ENCODE results near the gene PLXNB1. TPM values are rescaled to one million over a fixed set of nuclear protein-coding genes. Genes with fewer than 3 reads are reported as not detected.

Gene PLXNB1
- total RNA-seq, 1 experiment from 2014 or later: 101 TPM

DNA sequence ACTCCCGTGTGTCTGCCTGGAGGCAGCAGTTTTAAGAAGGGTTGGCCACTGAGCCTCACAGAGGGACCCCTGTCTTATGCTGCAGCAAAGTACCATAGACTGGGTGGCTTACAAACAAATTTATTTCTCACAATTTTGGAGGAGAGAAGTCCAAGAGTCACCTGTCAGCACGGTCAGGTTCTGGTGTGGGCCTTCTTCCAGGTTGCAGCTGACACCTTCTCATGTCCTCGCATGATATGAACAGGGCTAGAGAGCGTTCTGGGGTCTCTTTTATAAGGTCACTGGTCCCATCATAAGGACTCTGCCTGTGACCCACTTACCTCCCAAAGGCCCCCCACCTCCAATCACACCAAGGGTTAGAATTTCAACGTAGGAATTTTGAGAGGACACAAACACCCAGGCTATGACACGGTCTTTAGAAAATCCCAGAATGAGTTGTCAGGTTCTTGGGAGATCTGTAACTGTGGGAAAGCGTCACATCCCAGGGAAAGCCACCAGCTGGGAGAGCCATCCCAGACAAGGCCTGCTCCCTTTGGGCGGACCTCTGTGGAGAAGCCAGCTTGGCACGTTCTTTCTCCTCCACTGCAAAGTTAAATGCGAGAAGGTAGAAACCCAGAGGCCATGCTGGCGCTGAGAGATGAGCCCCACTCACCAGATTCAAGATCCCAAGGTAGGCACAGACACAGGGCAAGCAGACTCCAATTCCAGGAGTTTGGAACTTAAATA, 58.1 kb downstream of the PLXNB1 start, which contains the start of gene FBXW12:
Gene FBXW12 (plus strand): TSS at position 569 of the 726 bp plus-strand sequence. CDS start 549 bp downstream, outside the sequence.
- CTCF ChIA-PET: no interaction called here
- no peak for TF ChIP-seq CTCF (IDR thresholded peaks at IDR 0.05; ENCODE audit: unreplicated experiment)
- intact Hi-C loops (cut with micrococcal nuclease): no loop called here
- H3K36me3 Mint-ChIP-seq (ENCODE audit: insufficient read depth, unreplicated experiment): no peaks in the 10 kb centered on the region
- POLR2A ChIA-PET: no interaction called here
- H3K4me3 Mint-ChIP-seq (ENCODE audit: unreplicated experiment): no peak within 1 kb of the TSS
- no peaks in the 10 kb centered on the region for H3K4me1 Mint-ChIP-seq (ENCODE audit: insufficient read depth, unreplicated experiment)
- no TSS peak for BruUV-seq (replicated peaks)
- no peaks in the 10 kb centered on the region for H3K9me3 Mint-ChIP-seq (ENCODE audit: unreplicated experiment)
- H3K27ac Mint-ChIP-seq (ENCODE audit: low read depth, unreplicated experiment): no peak within 1 kb of the TSS
- H3K27me3 Mint-ChIP-seq (ENCODE audit: insufficient read depth, unreplicated experiment): no peaks in the 10 kb centered on the region
- DNase-seq (ENCODE audit: unreplicated experiment): no peak

- Mint-ChIP-seq H3K27me3 (ENCODE audit: insufficient read depth, unreplicated experiment) (no peaks in the 10 kb centered on the region), H3K9me3 (ENCODE audit: unreplicated experiment) (no peaks in the 10 kb centered on the region), H3K36me3 (ENCODE audit: insufficient read depth, unreplicated experiment) (no peaks in the 10 kb centered on the region), H3K27ac (ENCODE audit: low read depth, unreplicated experiment) (no peak overlapping the region), H3K4me1 (ENCODE audit: insufficient read depth, unreplicated experiment) (no peaks in the 10 kb centered on the region), H3K4me3 (ENCODE audit: unreplicated experiment) (no peak overlapping the region)
- DNase-seq (ENCODE audit: unreplicated experiment): no peak
- POLR2A ChIA-PET: no interaction called here
- no peak for TF ChIP-seq CTCF (IDR thresholded peaks at IDR 0.05; ENCODE audit: unreplicated experiment)
- intact Hi-C loops (cut with micrococcal nuclease): no loop called here
- BruUV-seq (replicated peaks): no TSS peak
- CTCF ChIA-PET: no interaction called here
Observed at GRCh38 chr3:48370333-48370713, 59.6 kb downstream of the PLXNB1 start.

- Mint-ChIP-seq H3K4me3 (ENCODE audit: unreplicated experiment) (no peak overlapping the region), H3K9me3 (ENCODE audit: unreplicated experiment) (peaks cover 4% of the 10 kb centered on the region), H3K4me1 (ENCODE audit: insufficient read depth, unreplicated experiment) (no peaks in the 10 kb centered on the region), H3K27ac (ENCODE audit: low read depth, unreplicated experiment) (no peak overlapping the region), H3K36me3 (ENCODE audit: insufficient read depth, unreplicated experiment) (no peaks in the 10 kb centered on the region), H3K27me3 (ENCODE audit: insufficient read depth, unreplicated experiment) (no peaks in the 10 kb centered on the region)
- no peak for TF ChIP-seq CTCF (IDR thresholded peaks at IDR 0.05; ENCODE audit: unreplicated experiment)
- no peak for DNase-seq (ENCODE audit: unreplicated experiment)
- ChIA-PET POLR2A (no interaction called here), CTCF (no interaction called here)
- intact Hi-C loops (cut with micrococcal nuclease): no loop called here
- no TSS peak for BruUV-seq (replicated peaks)
Observed at GRCh38 chr3:48369693-48370332, 60.1 kb downstream of the PLXNB1 start.

GRCh38 chr3:48367201-48367600, 62.7 kb downstream of the PLXNB1 start:
- Mint-ChIP-seq H3K4me1 (ENCODE audit: insufficient read depth, unreplicated experiment) (no peaks in the 10 kb centered on the region), H3K27me3 (ENCODE audit: insufficient read depth, unreplicated experiment) (no peaks in the 10 kb centered on the region), H3K27ac (ENCODE audit: low read depth, unreplicated experiment) (no peak overlapping the region), H3K36me3 (ENCODE audit: insufficient read depth, unreplicated experiment) (no peaks in the 10 kb centered on the region), H3K9me3 (ENCODE audit: unreplicated experiment) (peaks cover 9% of the 10 kb centered on the region), H3K4me3 (ENCODE audit: unreplicated experiment) (no peak overlapping the region)
- no peak for TF ChIP-seq CTCF (IDR thresholded peaks at IDR 0.05; ENCODE audit: unreplicated experiment)
- no TSS peak for BruUV-seq (replicated peaks)
- POLR2A ChIA-PET: interaction anchor here (0.5 to 0.6 kb wide), 2 partner anchors 20 to 25 kb away, joined by 3 read pairs; no protein-coding TSS in a partner anchor
- intact Hi-C loops (cut with micrococcal nuclease): no loop called here
- CTCF ChIA-PET: interaction anchor here (2.9 kb wide), 1 partner anchor 69 kb away, joined by 9 read pairs; no protein-coding TSS in a partner anchor
- no peak for DNase-seq (ENCODE audit: unreplicated experiment)

Measured in MCF 10A (cell line).